Type B pancreatic cell (in vitro differentiated cells): ENCODE results near the gene UBL4A. TPM values are rescaled to one million over a fixed set of nuclear protein-coding genes. Genes with fewer than 3 reads are reported as not detected.

Experiments
- DNase-seq: peaks from one replicate; pipeline ENCODE4 v3.0.0; 2021; ENCODE audit warnings: mixed read lengths; ENCODE audit not compliant: unreplicated experiment; ENCODE audit errors: extremely low spot score
- H3K27ac Mint-ChIP-seq: 2 replicates; pipeline ENCODE4 v1.8.0; 2021; ENCODE audit warnings: mild to moderate bottlenecking, mixed read lengths
- H3K27me3 Mint-ChIP-seq: 2 replicates; pipeline ENCODE4 v1.8.0; 2021; ENCODE audit warnings: mixed read lengths
- H3K36me3 Mint-ChIP-seq: 2 replicates; pipeline ENCODE4 v1.8.0; 2021; ENCODE audit warnings: mixed read lengths
- H3K4me1 Mint-ChIP-seq: one replicate; pipeline ENCODE4 v1.8.0; 2021; ENCODE audit warnings: mixed read lengths; ENCODE audit not compliant: unreplicated experiment
- H3K4me3 Mint-ChIP-seq: 2 replicates; pipeline ENCODE4 v1.8.0; 2021; ENCODE audit warnings: mild to moderate bottlenecking, mixed read lengths
- H3K9me3 Mint-ChIP-seq: 2 replicates; pipeline ENCODE4 v1.8.0; 2021; ENCODE audit warnings: mixed read lengths
- total RNA-seq: library from RNA; stranded (reverse); gene quantifications from 2 replicates; pipeline ENCODE4 v1.2.1, GENCODE V29; 2021; ENCODE audit warnings: low replicate concordance
- TF ChIP-seq, protein P1 (sequence below): fragments of 200-600 bp; sonication (generic); conservative IDR thresholded peaks from 2 replicates; pipeline ENCODE4 v1.5.0; 2021; ENCODE audit warnings: antibody characterized with exemption, mild to moderate bottlenecking

UBL4A gene
- total RNA-seq, 1 donor from 2014 or later: 23.3 TPM

DNA sequence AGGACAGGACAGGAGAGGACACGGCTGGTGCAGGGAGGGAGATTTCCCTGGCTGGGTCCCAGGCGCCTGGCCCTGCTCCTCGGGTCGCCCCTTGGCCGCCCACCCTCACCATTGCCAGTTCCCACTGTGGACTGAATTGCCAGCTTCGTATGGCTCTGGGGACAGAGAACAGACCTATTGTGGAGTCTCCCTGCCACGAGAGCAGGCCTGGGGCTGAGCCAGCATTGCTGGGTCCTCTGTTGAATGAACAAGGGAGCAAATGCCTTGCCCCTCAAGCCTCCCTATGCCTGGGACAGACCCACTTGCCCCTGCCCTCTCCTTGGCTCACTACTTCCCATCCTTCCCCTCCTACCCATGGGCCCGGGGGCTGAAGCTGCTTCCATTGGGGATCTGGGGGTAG is 24.0 kb downstream of the UBL4A start:
- no peaks in the 10 kb centered on the region for H3K4me1 Mint-ChIP-seq

DNA sequence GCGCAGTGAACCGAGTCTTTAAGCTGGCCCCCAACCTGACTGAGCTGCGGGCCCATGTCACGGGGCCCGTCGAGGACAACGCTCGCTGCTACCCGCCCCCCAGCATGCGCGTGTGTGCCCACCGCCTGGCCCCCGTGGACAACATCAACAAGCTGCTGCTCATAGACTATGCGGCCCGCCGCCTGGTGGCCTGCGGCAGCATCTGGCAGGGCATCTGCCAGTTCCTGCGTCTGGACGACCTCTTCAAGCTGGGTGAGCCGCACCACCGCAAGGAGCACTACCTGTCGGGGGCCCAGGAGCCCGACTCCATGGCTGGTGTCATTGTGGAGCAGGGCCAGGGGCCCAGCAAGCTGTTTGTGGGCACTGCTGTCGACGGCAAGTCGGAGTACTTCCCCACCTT is 26.1 kb downstream of the UBL4A start:
- H3K4me3 Mint-ChIP-seq: peak overlapping the region; percentile 88
- TF ChIP-seq, protein P1, sequence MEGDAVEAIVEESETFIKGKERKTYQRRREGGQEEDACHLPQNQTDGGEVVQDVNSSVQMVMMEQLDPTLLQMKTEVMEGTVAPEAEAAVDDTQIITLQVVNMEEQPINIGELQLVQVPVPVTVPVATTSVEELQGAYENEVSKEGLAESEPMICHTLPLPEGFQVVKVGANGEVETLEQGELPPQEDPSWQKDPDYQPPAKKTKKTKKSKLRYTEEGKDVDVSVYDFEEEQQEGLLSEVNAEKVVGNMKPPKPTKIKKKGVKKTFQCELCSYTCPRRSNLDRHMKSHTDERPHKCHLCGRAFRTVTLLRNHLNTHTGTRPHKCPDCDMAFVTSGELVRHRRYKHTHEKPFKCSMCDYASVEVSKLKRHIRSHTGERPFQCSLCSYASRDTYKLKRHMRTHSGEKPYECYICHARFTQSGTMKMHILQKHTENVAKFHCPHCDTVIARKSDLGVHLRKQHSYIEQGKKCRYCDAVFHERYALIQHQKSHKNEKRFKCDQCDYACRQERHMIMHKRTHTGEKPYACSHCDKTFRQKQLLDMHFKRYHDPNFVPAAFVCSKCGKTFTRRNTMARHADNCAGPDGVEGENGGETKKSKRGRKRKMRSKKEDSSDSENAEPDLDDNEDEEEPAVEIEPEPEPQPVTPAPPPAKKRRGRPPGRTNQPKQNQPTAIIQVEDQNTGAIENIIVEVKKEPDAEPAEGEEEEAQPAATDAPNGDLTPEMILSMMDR: no peak
- peaks cover 5% of the 10 kb centered on the region for H3K36me3 Mint-ChIP-seq
- H3K27ac Mint-ChIP-seq: no peak overlapping the region
- no peak for DNase-seq
- no peaks in the 10 kb centered on the region for H3K4me1 Mint-ChIP-seq
- H3K27me3 Mint-ChIP-seq: no peaks in the 10 kb centered on the region
- no peaks in the 10 kb centered on the region for H3K9me3 Mint-ChIP-seq

More for the DNA sequence above, 24.0 kb downstream of the UBL4A start:
- TF ChIP-seq, protein P1: no peak
- no peak for DNase-seq
- H3K4me3 Mint-ChIP-seq: no peak overlapping the region
- H3K36me3 Mint-ChIP-seq: peaks cover 1% of the 10 kb centered on the region
- H3K9me3 Mint-ChIP-seq: no peaks in the 10 kb centered on the region
- H3K27me3 Mint-ChIP-seq: no peaks in the 10 kb centered on the region
- no peak overlapping the region for H3K27ac Mint-ChIP-seq

DNA sequence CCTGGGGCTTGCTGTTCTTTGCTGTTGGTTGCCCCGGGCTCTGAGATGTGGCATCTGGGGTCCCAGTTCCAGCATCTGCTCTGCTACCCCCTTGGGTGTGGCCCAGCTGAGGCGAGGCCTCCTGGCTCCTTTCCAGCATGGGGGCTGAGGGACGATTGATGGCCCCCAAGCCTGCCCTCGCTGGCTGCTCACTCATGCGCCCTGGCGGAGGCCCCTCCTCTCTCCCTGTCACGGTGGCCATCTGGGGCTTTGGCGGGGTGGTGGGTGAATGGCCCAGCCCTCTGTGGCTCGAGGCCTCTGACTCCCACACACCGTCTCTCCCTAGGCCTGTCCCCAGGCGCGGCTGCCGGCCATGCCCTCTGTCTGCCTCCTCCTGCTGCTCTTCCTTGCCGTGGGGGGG is 26.6 kb downstream of the UBL4A start:
- TF ChIP-seq, protein P1: no peak
- no peak for DNase-seq
- peaks cover 5% of the 10 kb centered on the region for H3K36me3 Mint-ChIP-seq
- no peaks in the 10 kb centered on the region for H3K27me3 Mint-ChIP-seq
- no peaks in the 10 kb centered on the region for H3K4me1 Mint-ChIP-seq
- peak overlapping the region; percentile 88 for H3K4me3 Mint-ChIP-seq
- H3K27ac Mint-ChIP-seq: no peak overlapping the region
- no peaks in the 10 kb centered on the region for H3K9me3 Mint-ChIP-seq

DNA sequence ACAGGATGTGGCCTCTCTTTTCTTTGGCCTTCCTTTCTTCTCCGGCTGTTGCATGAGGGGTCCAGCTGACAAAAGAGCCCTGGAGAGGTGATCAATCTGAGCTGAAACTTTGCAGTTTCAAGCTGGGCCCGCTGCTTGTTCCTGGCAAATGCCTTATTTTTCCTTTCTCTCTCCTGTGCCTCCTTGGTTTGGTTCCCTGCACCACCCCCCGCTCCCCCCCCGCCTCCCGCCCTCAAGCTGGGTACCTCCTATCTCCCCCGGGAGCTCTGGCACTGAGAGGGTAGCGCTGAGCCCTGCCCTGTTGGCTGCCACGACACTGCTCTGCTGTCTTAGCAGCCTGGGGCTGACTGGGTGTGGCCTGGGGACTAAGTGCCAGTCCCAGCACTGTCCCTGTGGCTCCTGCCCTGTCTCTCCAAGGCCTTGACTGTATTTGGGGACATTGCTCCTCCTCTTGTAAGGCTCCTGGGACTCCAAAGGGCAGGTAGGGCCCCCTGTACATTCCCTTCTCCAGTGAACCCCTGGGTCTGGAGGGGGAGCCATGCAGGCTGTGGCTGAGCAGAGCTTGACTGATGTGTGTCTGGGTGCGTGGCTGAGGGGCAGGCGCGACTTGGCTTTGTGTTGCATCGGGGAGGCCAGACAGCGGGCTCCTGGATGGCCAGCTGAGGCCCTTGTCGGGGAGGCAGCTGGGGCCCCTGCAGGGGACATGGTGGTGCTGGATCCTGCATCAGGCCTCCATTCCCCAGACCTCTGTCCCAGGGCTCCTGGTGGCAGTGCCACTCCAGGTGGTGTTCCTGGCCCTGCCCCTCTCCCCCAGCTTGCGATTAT is 27.2 kb downstream of the UBL4A start:
- Mint-ChIP-seq H3K4me1 (no peaks in the 10 kb centered on the region), H3K4me3 (peak overlapping the region; percentile 88), H3K27me3 (no peaks in the 10 kb centered on the region), H3K36me3 (peaks cover 5% of the 10 kb centered on the region), H3K9me3 (peaks cover 4% of the 10 kb centered on the region), H3K27ac (peak overlapping the region; percentile 55)
- no peak for DNase-seq
- TF ChIP-seq, protein P1: no peak

DNA sequence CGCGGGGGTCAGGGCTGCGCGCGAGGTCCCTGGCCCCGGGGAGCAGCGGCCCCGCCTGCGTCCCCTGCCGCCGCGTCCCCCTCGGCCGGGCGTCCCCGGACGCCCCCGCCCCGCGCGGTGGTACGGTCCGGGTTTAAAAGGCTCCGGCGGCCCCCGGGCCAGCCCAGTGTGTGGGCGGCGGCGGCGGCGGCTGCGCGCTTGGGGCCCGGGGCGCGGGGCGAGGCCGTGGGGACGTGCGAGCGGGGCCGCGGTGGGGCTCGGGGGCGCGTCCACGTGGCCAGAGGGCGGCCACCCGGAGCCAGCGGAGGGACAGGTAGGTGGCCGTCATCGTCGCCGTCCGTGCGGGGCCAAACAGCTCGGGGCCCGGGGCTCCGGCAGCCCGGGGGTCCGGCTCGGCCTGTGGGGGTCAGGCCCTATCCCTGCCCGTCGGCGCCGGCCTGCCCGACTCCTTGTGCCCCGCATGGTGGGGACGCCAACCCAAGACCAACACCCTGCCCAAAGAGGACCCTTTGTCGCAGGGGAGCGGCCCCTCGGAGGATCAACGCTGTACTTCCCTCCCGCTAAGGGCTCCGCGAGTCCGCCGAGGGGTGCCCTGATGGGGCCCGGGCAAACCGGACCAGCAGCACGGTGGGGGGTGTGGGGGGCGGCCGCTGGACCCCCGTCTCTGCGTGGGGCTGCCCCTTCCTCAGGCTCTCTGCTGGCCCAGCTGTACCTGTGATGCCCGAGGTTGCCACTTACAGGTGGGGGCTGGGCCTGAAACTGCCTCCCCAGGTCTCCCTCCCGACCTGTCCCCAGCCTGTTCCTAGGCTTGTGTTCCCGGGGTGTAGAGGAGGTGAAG is 28.1 kb downstream of the UBL4A start, which contains the start of gene PLXNA3:
Gene PLXNA3 (plus strand): TSS at position 166 of the 838 bp plus-strand sequence. CDS start 1,903 bp downstream, outside the sequence.
- peaks cover 4% of the 10 kb centered on the region for H3K9me3 Mint-ChIP-seq
- H3K36me3 Mint-ChIP-seq: peaks cover 5% of the 10 kb centered on the region
- H3K4me1 Mint-ChIP-seq: no peaks in the 10 kb centered on the region
- H3K27me3 Mint-ChIP-seq: no peaks in the 10 kb centered on the region
- DNase-seq: no peak
- TF ChIP-seq, protein P1: no peak
- H3K27ac Mint-ChIP-seq: peak within 1 kb of the TSS; percentile 97
- peak within 1 kb of the TSS; percentile 90 for H3K4me3 Mint-ChIP-seq
